ENCODE measurements around the gene BRF1. TPM values are rescaled to one million over a fixed set of nuclear protein-coding genes. Genes with fewer than 3 reads are reported as not detected.
A peak's percentile ranks its signal among the peaks of the same experiment; 100 is the strongest.

The BRF1 gene
- total and polyA plus RNA-seq, 2 of the 13 experiments (the other 11 are each of a cell fraction or from before 2014, with no cell fraction given), result 5.1 to 11.0 TPM

DNA sequence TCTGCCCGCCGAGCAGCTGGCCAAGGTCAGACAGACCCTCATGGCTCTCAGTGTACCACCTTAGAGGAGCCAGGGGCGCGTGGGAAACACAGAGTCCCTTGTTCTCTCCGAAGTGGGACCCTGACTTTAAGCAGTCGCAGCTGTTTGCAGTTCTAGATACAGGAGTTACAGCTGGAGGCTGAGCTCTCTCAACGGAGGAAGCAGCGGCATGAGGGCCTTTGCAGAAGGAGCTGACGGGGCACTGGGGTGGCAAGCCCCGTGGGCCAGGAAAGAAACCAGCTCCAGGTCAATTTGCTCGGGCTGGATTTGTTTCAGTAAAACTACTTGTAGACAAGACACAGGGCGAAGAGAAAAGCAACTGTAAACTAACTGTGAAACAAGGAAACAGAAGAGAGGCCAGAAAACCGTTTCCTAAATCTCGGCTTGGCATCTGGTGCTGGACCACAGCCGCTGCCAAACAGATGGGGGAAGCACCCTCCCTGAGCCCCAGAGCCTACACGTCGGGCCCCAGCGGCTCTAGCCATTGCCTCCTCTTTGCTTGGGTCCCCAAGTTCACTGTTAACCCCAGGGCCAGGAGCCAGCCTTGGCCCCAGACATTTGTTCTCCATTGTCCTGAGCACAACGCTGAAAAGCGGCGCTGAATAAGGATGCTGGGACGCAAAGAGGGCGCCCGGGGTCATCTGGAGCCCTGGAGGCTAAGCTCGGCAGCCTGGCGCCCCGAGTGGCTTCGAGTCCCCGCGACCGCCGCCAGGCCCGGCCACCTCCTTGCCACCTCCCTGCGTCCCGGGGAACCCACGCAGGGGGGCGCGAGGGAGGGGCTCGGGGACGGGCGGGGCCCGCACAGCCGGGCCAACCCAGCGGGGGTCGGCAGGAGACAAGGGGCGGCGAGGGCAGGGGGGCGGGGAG is 12.8 kb upstream of the BRF1 start (continued):
- TF ChIP-seq, protein P1, sequence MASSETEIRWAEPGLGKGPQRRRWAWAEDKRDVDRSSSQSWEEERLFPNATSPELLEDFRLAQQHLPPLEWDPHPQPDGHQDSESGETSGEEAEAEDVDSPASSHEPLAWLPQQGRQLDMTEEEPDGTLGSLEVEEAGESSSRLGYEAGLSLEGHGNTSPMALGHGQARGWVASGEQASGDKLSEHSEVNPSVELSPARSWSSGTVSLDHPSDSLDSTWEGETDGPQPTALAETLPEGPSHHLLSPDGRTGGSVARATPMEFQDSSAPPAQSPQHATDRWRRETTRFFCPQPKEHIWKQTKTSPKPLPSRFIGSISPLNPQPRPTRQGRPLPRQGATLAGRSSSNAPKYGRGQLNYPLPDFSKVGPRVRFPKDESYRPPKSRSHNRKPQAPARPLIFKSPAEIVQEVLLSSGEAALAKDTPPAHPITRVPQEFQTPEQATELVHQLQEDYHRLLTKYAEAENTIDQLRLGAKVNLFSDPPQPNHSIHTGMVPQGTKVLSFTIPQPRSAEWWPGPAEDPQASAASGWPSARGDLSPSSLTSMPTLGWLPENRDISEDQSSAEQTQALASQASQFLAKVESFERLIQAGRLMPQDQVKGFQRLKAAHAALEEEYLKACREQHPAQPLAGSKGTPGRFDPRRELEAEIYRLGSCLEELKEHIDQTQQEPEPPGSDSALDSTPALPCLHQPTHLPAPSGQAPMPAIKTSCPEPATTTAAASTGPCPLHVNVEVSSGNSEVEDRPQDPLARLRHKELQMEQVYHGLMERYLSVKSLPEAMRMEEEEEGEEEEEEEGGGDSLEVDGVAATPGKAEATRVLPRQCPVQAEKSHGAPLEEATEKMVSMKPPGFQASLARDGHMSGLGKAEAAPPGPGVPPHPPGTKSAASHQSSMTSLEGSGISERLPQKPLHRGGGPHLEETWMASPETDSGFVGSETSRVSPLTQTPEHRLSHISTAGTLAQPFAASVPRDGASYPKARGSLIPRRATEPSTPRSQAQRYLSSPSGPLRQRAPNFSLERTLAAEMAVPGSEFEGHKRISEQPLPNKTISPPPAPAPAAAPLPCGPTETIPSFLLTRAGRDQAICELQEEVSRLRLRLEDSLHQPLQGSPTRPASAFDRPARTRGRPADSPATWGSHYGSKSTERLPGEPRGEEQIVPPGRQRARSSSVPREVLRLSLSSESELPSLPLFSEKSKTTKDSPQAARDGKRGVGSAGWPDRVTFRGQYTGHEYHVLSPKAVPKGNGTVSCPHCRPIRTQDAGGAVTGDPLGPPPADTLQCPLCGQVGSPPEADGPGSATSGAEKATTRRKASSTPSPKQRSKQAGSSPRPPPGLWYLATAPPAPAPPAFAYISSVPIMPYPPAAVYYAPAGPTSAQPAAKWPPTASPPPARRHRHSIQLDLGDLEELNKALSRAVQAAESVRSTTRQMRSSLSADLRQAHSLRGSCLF (CRISPR knock-in tag; IDR thresholded peaks at IDR 0.05; ENCODE audit: borderline replicate concordance), result no peak
- no peak for TF ChIP-seq ZNF816 (CRISPR knock-in tag; IDR thresholded peaks at IDR 0.05; ENCODE audit: borderline replicate concordance)
- no peak for TF ChIP-seq DPF2 (CRISPR knock-in tag; IDR thresholded peaks at IDR 0.05; ENCODE audit: borderline replicate concordance, low read depth)
- TF ChIP-seq CC2D1A (CRISPR knock-in tag; IDR thresholded peaks at IDR 0.05), result no peak
- TF ChIP-seq, protein P2, sequence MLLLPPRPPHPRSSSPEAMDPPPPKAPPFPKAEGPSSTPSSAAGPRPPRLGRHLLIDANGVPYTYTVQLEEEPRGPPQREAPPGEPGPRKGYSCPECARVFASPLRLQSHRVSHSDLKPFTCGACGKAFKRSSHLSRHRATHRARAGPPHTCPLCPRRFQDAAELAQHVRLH (CRISPR knock-in tag; IDR thresholded peaks at IDR 0.05; ENCODE audit: borderline replicate concordance, low read depth), result no peak
- no peak for TF ChIP-seq ZNF354B (CRISPR knock-in tag; IDR thresholded peaks at IDR 0.05)
- TF ChIP-seq JUN (CRISPR knock-in tag; IDR thresholded peaks at IDR 0.05), result no peak
- no peak for TF ChIP-seq PCBP1 (IDR thresholded peaks at IDR 0.05; ENCODE audit: borderline replicate concordance, low read depth, low read length)
- no peak for TF ChIP-seq ZNF20 (CRISPR knock-in tag; IDR thresholded peaks at IDR 0.05)
- TF ChIP-seq SAFB2 (CRISPR knock-in tag; IDR thresholded peaks at IDR 0.05; ENCODE audit: borderline replicate concordance, low read depth), result 0 out of 2 replicates have a peak, but pooled peaks have one; percentile 42
- TF ChIP-seq POGZ (CRISPR knock-in tag; IDR thresholded peaks at IDR 0.05), result 0 out of 2 replicates have a peak, but pooled peaks have one; percentile 22
- no peak for TF ChIP-seq TEAD3 (CRISPR knock-in tag; optimal IDR thresholded peaks at IDR 0.05; ENCODE audit: borderline replicate concordance)
- TF ChIP-seq ETV6 (CRISPR knock-in tag; conservative IDR thresholded peaks at IDR 0.05), result no peak
- TF ChIP-seq RBAK (CRISPR knock-in tag; IDR thresholded peaks at IDR 0.05), result no peak
- no peak for TF ChIP-seq RORA (CRISPR knock-in tag; IDR thresholded peaks at IDR 0.05)
- no peak for TF ChIP-seq KDM5B (CRISPR knock-in tag; IDR thresholded peaks at IDR 0.05; ENCODE audit: borderline replicate concordance)
- peak; percentile 64 for TF ChIP-seq MEIS1 (CRISPR knock-in tag; IDR thresholded peaks at IDR 0.05; ENCODE audit: borderline replicate concordance)
- no peak for TF ChIP-seq MAF1 (CRISPR knock-in tag; IDR thresholded peaks at IDR 0.05; ENCODE audit: borderline replicate concordance)
- TF ChIP-seq ZNF501 (CRISPR knock-in tag; IDR thresholded peaks at IDR 0.05), result no peak
- TF ChIP-seq ZNF577 (CRISPR knock-in tag; IDR thresholded peaks at IDR 0.05; ENCODE audit: borderline replicate concordance, low read depth), result no peak
- TF ChIP-seq SIX4 (CRISPR knock-in tag; IDR thresholded peaks at IDR 0.05), result no peak
- no peak for TF ChIP-seq NFYB (CRISPR knock-in tag; IDR thresholded peaks at IDR 0.05)
- no peak for TF ChIP-seq E2F2 (CRISPR knock-in tag; IDR thresholded peaks at IDR 0.05; ENCODE audit: borderline replicate concordance)
- TF ChIP-seq ZIK1 (CRISPR knock-in tag; IDR thresholded peaks at IDR 0.05; ENCODE audit: borderline replicate concordance, low read depth), result peak; percentile 34; the same call in 1 of the 2 replicates

Measured in HepG2 (cell line).